Common myeloid progenitor, CD34-positive (primary cell): Measurements from ENCODE around the gene PKN1.

ENCODE experiments used
- CTCF ChIA-PET: fragments of 350-600 bp; sonication (Branson Sonifier 250); formaldehyde crosslinking; loops from one replicate; lab custom pipeline; 2021; ENCODE audit warnings: antibody characterized with exemption; lab: Charles Lee
- POLR2A ChIA-PET: fragments of 350-600 bp; sonication (Branson Sonifier 250); formaldehyde crosslinking; loops from one replicate; lab custom pipeline; 2021; ENCODE audit warnings: antibody characterized with exemption; lab: Charles Lee
- DNase-seq, 3 donors: peaks; one replicate each; pipeline versions ENCODE4 v3.0.0 to v3.0.0-alpha.2; 2013
- H3K27ac ChIP-seq, 2 experiments: 1 replicate in 1 of 2; 2 replicates in 1 of 2; pipeline ENCODE4 v1.7.0; 2013; ENCODE audit warnings: inconsistent platforms in 2 of 2, low read length in 2 of 2, mild to moderate bottlenecking in 2 of 2, low read depth in 1 of 2, moderate library complexity in 1 of 2; ENCODE audit not compliant: severe bottlenecking in 2 of 2, insufficient read depth in 1 of 2, poor library complexity in 1 of 2
- H3K27me3 ChIP-seq, 5 experiments: replicated peaks in 2 of 5; 1 replicate in 3 of 5; 2 replicates in 2 of 5; pipeline versions ENCODE4 v1.6.1 to v1.7.0; 2013; ENCODE audit warnings: low read length in 4 of 5, mild to moderate bottlenecking in 2 of 5, moderate library complexity in 2 of 5, inconsistent platforms in 1 of 5; ENCODE audit not compliant: insufficient read depth in 5 of 5, control insufficient read depth in 4 of 5
- H3K36me3 ChIP-seq, 4 experiments: 1 replicate in 2 of 4; 2 replicates in 2 of 4; pipeline versions ENCODE4 v1.6.1 to v1.7.0; 2013; ENCODE audit warnings: low read length in 3 of 4, control low read depth in 1 of 4, mild to moderate bottlenecking in 1 of 4; ENCODE audit not compliant: control insufficient read depth in 4 of 4, insufficient read depth in 4 of 4
- H3K4me1 ChIP-seq, 4 experiments: 1 replicate in 3 of 4; 2 replicates in 1 of 4; pipeline versions ENCODE4 v1.6.1 to v1.7.1; 2013; ENCODE audit warnings: low read length in 3 of 4, mild to moderate bottlenecking in 3 of 4, control low read depth in 1 of 4, inconsistent platforms in 1 of 4, moderate library complexity in 1 of 4; ENCODE audit not compliant: control insufficient read depth in 4 of 4, insufficient read depth in 4 of 4; ENCODE audit errors: control extremely low read depth in 1 of 4
- H3K4me3 ChIP-seq, 7 experiments: 1 replicate in 4 of 7; 2 replicates in 3 of 7; pipeline versions ENCODE4 v1.5.1 to v1.7.0; 2013; ENCODE audit warnings: mild to moderate bottlenecking in 7 of 7, low read length in 6 of 7, moderate library complexity in 6 of 7, inconsistent platforms in 2 of 7, low read depth in 2 of 7, control low read depth in 1 of 7; ENCODE audit not compliant: insufficient read depth in 4 of 7, control insufficient read depth in 1 of 7; ENCODE audit errors: extremely low read depth in 1 of 7
- H3K9me3 ChIP-seq, 5 experiments: 1 replicate in 4 of 5; 2 replicates in 1 of 5; pipeline versions ENCODE4 v1.6.1 to v1.7.1; 2013; ENCODE audit warnings: low read length in 4 of 5, mild to moderate bottlenecking in 2 of 5, inconsistent platforms in 1 of 5, low read depth in 1 of 5, moderate library complexity in 1 of 5; ENCODE audit not compliant: control insufficient read depth in 4 of 5, insufficient read depth in 2 of 5; ENCODE audit errors: control extremely low read depth in 1 of 5
- WGBS: methylation state at CpG from one replicate; pipeline ENCODE4 v1.1.5; 2013; ENCODE audit not compliant: insufficient coverage; 5-methylcytosine and 5-hydroxymethylcytosine counted together

Gene PKN1

DNA sequence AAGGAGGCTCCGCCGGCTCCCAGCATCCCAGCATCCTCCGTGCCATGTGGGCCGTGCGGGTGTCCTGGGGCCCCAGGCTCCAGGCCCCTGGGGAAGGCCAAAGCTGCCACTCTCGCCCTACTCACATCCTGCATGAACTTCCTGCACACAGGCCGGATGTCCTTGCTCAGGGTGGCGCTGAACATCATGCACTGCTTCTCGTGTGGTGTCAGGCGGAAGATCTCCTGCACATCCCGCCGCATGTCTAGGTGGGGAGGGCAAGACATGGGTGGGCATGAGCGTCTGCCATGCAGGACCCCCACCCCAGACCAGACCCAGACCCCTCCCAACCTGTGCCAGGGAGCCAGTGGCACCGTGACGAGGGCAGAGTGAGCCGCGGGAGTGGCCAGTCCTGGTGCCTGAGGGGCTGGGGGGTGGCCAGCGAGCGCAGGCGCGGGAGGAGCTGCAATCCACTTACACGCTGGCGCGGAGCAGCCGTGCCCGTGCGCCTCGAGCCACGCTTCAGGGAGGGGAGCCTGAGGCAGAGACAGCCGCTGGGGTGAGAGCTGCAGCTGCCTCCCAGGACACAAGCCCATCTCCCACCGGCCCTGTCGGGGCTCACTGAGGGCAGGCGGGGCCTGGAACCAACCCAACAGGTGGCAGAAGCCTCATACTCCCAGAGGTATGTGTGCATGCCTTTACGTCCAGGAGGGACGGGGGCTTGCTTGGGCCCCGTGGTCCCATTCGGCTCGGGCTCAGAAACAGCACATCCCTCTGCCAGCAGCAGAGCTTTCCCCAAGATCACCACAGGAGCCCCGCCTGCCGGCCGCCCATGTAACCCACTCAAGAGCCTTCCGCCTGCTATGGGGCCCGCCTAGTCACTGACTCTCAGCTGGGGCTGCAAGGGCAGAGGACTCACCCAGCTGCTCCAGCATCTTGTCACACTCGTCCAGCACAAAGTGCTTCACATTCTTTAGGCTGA lies 22.7 kb upstream of the PKN1 start:
- Histone ChIP-seq H3K4me3 (no peak overlapping the region), H3K4me1 (peaks cover 0 to 7% (median 3%) of the 10 kb centered on the region in 4 experiments), H3K36me3 (peaks cover 21 to 86% (median 66%) of the 10 kb centered on the region in 4 experiments), H3K27me3 (no peaks in the 10 kb centered on the region), H3K9me3 (no peaks in the 10 kb centered on the region), H3K27ac (no peak overlapping the region)
- POLR2A ChIA-PET: interaction anchor here (0.6 kb wide), 1 partner anchor 88 kb away, joined by 4 read pairs; no protein-coding TSS in a partner anchor
- CTCF ChIA-PET: interaction anchor here (0.5 to 4.3 kb wide), 5 partner anchors 29 to 139 kb away, joined by 3 to 19 read pairs (median 4); partner anchors contain the start of gene ADGRE5
- DNase-seq: no peak
- WGBS: 93% methylated on average over 41 of the region's 44 CpGs

DNA sequence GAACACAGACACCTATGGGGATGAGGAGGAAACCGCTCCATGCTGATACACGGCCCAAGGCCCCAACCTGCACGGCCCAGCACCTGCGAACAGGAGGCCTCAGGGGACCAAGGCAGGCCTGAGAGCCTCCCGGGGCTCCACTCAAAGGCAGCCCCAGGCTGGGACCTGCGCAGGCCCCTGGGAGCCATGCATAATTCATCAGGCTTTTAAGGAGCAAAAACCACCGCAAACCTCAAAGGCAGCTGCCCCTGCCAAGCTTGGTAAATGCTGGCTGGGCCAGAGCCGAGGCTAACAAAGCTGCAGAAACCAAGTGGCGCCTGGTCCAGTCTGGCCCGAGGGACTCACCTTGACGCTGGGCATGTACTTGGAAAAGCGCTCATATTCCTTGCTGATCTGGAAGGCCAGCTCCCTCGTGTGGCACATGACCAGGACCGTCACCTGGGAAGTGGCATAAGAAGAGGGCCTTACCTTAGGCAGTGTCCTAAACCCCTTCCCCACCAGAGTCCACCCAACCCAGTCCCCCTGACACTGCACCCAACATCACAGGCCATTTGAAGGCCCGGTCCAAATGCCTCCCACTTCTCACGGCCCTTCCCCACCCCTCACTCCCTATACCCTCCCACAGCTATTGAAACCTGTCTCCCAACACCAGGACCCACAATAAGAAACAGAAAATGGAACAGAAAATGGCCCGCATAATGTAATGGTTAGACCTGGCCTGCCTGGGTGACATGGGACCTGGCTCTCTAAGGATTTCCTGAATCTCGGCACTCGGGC lies 21.8 kb upstream of the PKN1 start:
- ChIA-PET POLR2A (interaction anchor here (0.6 kb wide), 1 partner anchor 103 kb away, joined by 4 read pairs; no protein-coding TSS in a partner anchor), CTCF (interaction anchor here (0.6 to 4.3 kb wide), 4 partner anchors 30 to 140 kb away, joined by 3 to 19 read pairs (median 4); partner anchors contain the start of gene ADGRE5)
- DNase-seq: no peak
- Histone ChIP-seq H3K36me3 (peaks cover 21 to 90% (median 65%) of the 10 kb centered on the region in 4 experiments), H3K4me3 (no peak overlapping the region), H3K27ac (no peak overlapping the region), H3K9me3 (no peaks in the 10 kb centered on the region), H3K27me3 (no peaks in the 10 kb centered on the region), H3K4me1 (peaks cover 0 to 13% (median 5%) of the 10 kb centered on the region in 4 experiments)
- WGBS: 96% methylated on average over 16 of the region's 19 CpGs

DNA sequence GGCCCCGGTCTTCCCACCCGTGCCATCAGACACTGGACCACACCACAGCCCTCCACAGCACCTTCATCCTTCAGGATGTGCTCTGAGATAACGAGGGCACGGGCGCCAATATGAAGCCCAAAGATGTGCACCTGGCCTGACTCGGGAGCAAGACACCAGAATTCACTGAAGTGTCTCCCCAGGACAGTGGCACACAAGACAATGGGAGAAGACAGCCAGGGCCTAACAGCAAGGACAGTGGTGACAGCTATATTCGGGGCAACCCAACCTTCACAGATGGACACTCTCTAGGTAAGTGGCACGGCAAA lies 21.2 kb upstream of the PKN1 start:
- Histone ChIP-seq H3K9me3 (no peaks in the 10 kb centered on the region), H3K27me3 (no peaks in the 10 kb centered on the region), H3K4me3 (no peak overlapping the region), H3K4me1 (peaks cover 0 to 16% (median 8%) of the 10 kb centered on the region in 4 experiments), H3K36me3 (peaks cover 19 to 89% (median 62%) of the 10 kb centered on the region in 4 experiments), H3K27ac (no peak overlapping the region)
- WGBS: 93% methylated on average over 6 of the region's 8 CpGs
- ChIA-PET CTCF (interaction anchor here (4.3 kb wide), 1 partner anchor 51 kb away, joined by 19 read pairs; no protein-coding TSS in a partner anchor), POLR2A (interaction anchor here (1.3 kb wide), 1 partner anchor 8 kb away, joined by 3 read pairs; no protein-coding TSS in a partner anchor)
- no peak for DNase-seq

DNA sequence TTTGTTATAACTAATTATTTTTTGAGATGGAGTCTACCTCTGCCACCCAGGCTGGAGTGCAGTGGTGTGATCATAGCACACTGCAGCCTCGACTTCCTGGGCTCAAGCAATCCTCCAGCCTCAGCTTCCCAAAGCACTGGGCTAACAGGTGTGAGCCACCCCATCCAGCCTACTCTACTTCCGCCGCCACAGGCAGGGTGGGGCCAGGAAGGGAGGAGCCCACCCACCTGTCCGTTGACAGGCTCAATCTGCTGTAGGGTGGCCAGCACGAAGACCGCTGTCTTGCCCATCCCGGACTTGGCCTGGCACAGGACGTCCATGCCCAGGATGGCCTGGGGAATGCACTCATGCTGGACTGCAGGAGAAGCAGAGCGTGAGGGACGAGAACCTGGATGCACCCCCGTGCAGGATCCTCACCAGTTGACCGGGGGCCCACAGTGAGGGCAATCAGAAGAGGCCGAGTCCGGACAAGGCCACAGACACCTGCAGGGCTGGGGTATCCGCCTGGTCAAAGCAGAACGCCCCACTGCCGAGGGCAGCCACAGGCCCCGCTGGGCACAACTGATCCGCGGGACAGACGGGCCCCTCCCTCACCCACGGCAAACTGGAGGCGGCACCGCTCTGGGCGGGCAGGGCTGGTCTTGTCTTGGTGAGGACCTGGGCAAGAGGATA lies 20.6 kb upstream of the PKN1 start:
- peaks cover 0 to 22% (median 13%) of the 10 kb centered on the region in 4 experiments for H3K4me1 ChIP-seq
- H3K27me3 ChIP-seq: no peaks in the 10 kb centered on the region
- no peak overlapping the region for H3K4me3 ChIP-seq
- WGBS: 96% methylated on average over 25 of the region's 25 CpGs
- ChIA-PET CTCF (interaction anchor here (2.7 to 4.3 kb wide), 2 partner anchors 19 to 52 kb away, joined by 16 to 19 read pairs; no protein-coding TSS in a partner anchor), POLR2A (interaction anchor here (1.3 kb wide), 1 partner anchor 8 kb away, joined by 3 read pairs; no protein-coding TSS in a partner anchor)
- H3K27ac ChIP-seq: no peak overlapping the region
- no peaks in the 10 kb centered on the region for H3K9me3 ChIP-seq
- DNase-seq: no peak
- H3K36me3 ChIP-seq: peaks cover 19 to 90% (median 58%) of the 10 kb centered on the region in 4 experiments

DNA sequence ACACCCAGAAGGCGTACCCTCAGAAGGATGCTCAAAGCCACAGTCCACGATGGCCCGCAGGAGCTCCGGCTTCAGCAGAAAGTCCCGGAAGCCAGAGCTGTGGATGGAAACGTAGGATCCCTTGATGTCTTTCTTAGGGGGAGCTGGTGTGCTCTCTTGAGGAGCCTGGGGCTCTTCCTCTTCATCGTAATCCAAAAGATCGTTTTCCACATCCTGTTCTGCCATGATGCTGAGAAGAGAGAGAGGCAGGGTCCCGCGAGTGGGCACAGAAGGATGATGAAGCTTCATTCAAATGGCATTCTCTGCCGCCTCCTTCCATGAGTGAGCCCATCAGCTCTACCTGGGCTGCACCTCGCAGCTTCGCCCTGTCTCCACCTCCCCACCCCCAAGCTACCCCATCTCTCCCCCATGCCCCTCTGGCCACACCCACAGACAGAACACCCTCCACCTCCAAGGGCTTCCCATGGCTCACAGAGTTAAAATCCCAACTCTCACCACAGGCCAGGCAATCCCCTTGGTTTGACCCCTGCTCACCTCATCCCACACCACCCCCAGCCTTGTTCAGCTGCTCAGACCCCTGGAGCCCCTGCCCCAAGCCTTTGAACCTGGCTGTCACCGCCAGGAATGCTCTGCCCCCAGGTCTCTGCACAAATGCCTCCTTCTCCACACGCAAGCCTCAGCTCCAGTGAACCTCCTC lies 20.0 kb upstream of the PKN1 start:
- ChIA-PET POLR2A (interaction anchor here (1.3 kb wide), 1 partner anchor 9 kb away, joined by 3 read pairs; no protein-coding TSS in a partner anchor), CTCF (interaction anchor here (1.3 to 4.3 kb wide), 3 partner anchors 18 to 52 kb away, joined by 3 to 19 read pairs (median 16); no protein-coding TSS in a partner anchor)
- WGBS: 94% methylated on average over 10 of the region's 15 CpGs
- DNase-seq: no peak
- Histone ChIP-seq H3K36me3 (peaks cover 18 to 83% (median 52%) of the 10 kb centered on the region in 4 experiments), H3K27ac (no peak overlapping the region), H3K4me3 (no peak overlapping the region), H3K9me3 (no peaks in the 10 kb centered on the region), H3K27me3 (no peaks in the 10 kb centered on the region), H3K4me1 (peaks cover 0 to 26% (median 20%) of the 10 kb centered on the region in 4 experiments)

DNA sequence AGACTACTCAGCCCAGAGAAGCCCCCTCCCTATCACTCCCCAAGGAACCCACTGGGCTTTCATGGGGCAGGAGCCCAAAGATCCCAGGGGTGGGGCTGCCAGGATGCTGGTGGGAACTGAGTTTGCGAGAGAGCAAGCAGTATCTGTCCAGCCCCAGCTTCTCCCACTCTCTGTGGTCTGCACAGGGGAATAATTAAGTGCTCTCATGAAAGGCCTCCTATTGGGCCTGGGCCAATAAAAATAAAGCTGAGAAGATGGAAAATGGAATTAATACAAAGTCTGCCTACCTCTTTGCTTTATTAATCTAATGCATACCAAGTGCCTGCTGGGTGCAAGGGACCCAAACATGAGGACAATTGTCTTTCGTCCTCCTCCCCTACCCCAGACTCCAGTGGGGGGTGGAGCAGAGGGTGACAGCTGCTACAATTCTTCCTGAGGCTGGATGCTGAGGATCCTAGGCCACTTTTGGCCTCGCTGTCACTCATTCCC lies 19.4 kb upstream of the PKN1 start:
- H3K27me3 ChIP-seq: no peaks in the 10 kb centered on the region
- H3K9me3 ChIP-seq: no peaks in the 10 kb centered on the region
- no peak for DNase-seq
- H3K27ac ChIP-seq: no peak overlapping the region
- H3K4me1 ChIP-seq: peaks cover 0 to 27% (median 24%) of the 10 kb centered on the region in 4 experiments
- CTCF ChIA-PET: interaction anchor here (1.3 to 4.3 kb wide), 4 partner anchors 7 to 53 kb away, joined by 3 to 19 read pairs (median 18); no protein-coding TSS in a partner anchor
- WGBS: no CpG with 5 or more reads among the region's 3 CpGs
- no peak overlapping the region for H3K4me3 ChIP-seq
- POLR2A ChIA-PET: no interaction called here
- peaks cover 15 to 77% (median 46%) of the 10 kb centered on the region in 4 experiments for H3K36me3 ChIP-seq
